ENCODE results near the gene ACIN1.

ACIN1 gene

GRCh38 chr14:23070262-23071129 lies 24.4 kb downstream of the ACIN1 start:
- H3K4me1 ChIP-seq (ENCODE audit: control insufficient read depth, insufficient read depth, low read length) = peaks cover 24% of the 10 kb centered on the region
- H3K9me3 ChIP-seq (ENCODE audit: control insufficient read depth, low read length) = no peaks in the 10 kb centered on the region
- peak overlapping the region; percentile 29 for H3K4me3 ChIP-seq (ENCODE audit: low read length)
- peak overlapping the region; percentile 67 for H3K9ac ChIP-seq (ENCODE audit: low read length)
- H3K36me3 ChIP-seq (ENCODE audit: control insufficient read depth, insufficient read depth, low read length) = peaks cover 21% of the 10 kb centered on the region
- H3K27me3 ChIP-seq (ENCODE audit: control insufficient read depth, insufficient read depth, low read length) = no peaks in the 10 kb centered on the region

- Histone ChIP-seq H3K36me3 (ENCODE audit: control insufficient read depth, insufficient read depth, low read length) (peaks cover 21% of the 10 kb centered on the region), H3K4me3 (ENCODE audit: low read length) (no peak overlapping the region), H3K9me3 (ENCODE audit: control insufficient read depth, low read length) (no peaks in the 10 kb centered on the region), H3K9ac (ENCODE audit: low read length) (no peak overlapping the region), H3K27me3 (ENCODE audit: control insufficient read depth, insufficient read depth, low read length) (no peaks in the 10 kb centered on the region), H3K4me1 (ENCODE audit: control insufficient read depth, insufficient read depth, low read length) (peaks cover 24% of the 10 kb centered on the region)
These were observed 25.5 kb downstream of the ACIN1 start for GRCh38 chr14:23069413-23069806.

GRCh38 chr14:23068789-23069412 lies 26.0 kb downstream of the ACIN1 start:
- H3K4me1 ChIP-seq (ENCODE audit: control insufficient read depth, insufficient read depth, low read length) = peaks cover 24% of the 10 kb centered on the region

GRCh38 chr14:23067847-23068788 lies 26.8 kb downstream of the ACIN1 start:
- H3K4me1 ChIP-seq (ENCODE audit: control insufficient read depth, insufficient read depth, low read length) = peaks cover 23% of the 10 kb centered on the region
- no peak overlapping the region for H3K4me3 ChIP-seq (ENCODE audit: low read length)
- no peak overlapping the region for H3K9ac ChIP-seq (ENCODE audit: low read length)
- peaks cover 31% of the 10 kb centered on the region for H3K36me3 ChIP-seq (ENCODE audit: control insufficient read depth, insufficient read depth, low read length)
- no peaks in the 10 kb centered on the region for H3K9me3 ChIP-seq (ENCODE audit: control insufficient read depth, low read length)
- no peaks in the 10 kb centered on the region for H3K27me3 ChIP-seq (ENCODE audit: control insufficient read depth, insufficient read depth, low read length)

More at GRCh38 chr14:23068789-23069412, 26.0 kb downstream of the ACIN1 start:
- Histone ChIP-seq H3K9ac (ENCODE audit: low read length) (no peak overlapping the region), H3K27me3 (ENCODE audit: control insufficient read depth, insufficient read depth, low read length) (no peaks in the 10 kb centered on the region), H3K9me3 (ENCODE audit: control insufficient read depth, low read length) (no peaks in the 10 kb centered on the region), H3K4me3 (ENCODE audit: low read length) (no peak overlapping the region), H3K36me3 (ENCODE audit: control insufficient read depth, insufficient read depth, low read length) (peaks cover 25% of the 10 kb centered on the region)

- Histone ChIP-seq H3K4me3 (ENCODE audit: low read length) (no peak overlapping the region), H3K4me1 (ENCODE audit: control insufficient read depth, insufficient read depth, low read length) (peaks cover 14% of the 10 kb centered on the region), H3K9ac (ENCODE audit: low read length) (no peak overlapping the region), H3K36me3 (ENCODE audit: control insufficient read depth, insufficient read depth, low read length) (peaks cover 35% of the 10 kb centered on the region), H3K27me3 (ENCODE audit: control insufficient read depth, insufficient read depth, low read length) (no peaks in the 10 kb centered on the region), H3K9me3 (ENCODE audit: control insufficient read depth, low read length) (no peaks in the 10 kb centered on the region)
These were observed 27.8 kb downstream of the ACIN1 start for GRCh38 chr14:23066855-23067744.

- H3K9ac ChIP-seq (ENCODE audit: low read length) = no peak overlapping the region
These were observed 28.6 kb downstream of the ACIN1 start for GRCh38 chr14:23066368-23066767.

GRCh38 chr14:23063601-23064000 lies 31.3 kb downstream of the ACIN1 start:
- no peak overlapping the region for H3K9ac ChIP-seq (ENCODE audit: low read length)
- no peak overlapping the region for H3K4me3 ChIP-seq (ENCODE audit: low read length)
- peaks cover 42% of the 10 kb centered on the region for H3K36me3 ChIP-seq (ENCODE audit: control insufficient read depth, insufficient read depth, low read length)
- no peaks in the 10 kb centered on the region for H3K9me3 ChIP-seq (ENCODE audit: control insufficient read depth, low read length)
- no peaks in the 10 kb centered on the region for H3K27me3 ChIP-seq (ENCODE audit: control insufficient read depth, insufficient read depth, low read length)
- H3K4me1 ChIP-seq (ENCODE audit: control insufficient read depth, insufficient read depth, low read length) = no peaks in the 10 kb centered on the region

More at GRCh38 chr14:23066368-23066767, 28.6 kb downstream of the ACIN1 start:
- H3K4me3 ChIP-seq (ENCODE audit: low read length) = no peak overlapping the region
- H3K4me1 ChIP-seq (ENCODE audit: control insufficient read depth, insufficient read depth, low read length) = peaks cover 7% of the 10 kb centered on the region
- H3K36me3 ChIP-seq (ENCODE audit: control insufficient read depth, insufficient read depth, low read length) = peaks cover 38% of the 10 kb centered on the region
- H3K27me3 ChIP-seq (ENCODE audit: control insufficient read depth, insufficient read depth, low read length) = no peaks in the 10 kb centered on the region
- H3K9me3 ChIP-seq (ENCODE audit: control insufficient read depth, low read length) = no peaks in the 10 kb centered on the region

- no peak overlapping the region for H3K4me3 ChIP-seq (ENCODE audit: low read length)
- H3K9me3 ChIP-seq (ENCODE audit: control insufficient read depth, low read length) = no peaks in the 10 kb centered on the region
- peaks cover 2% of the 10 kb centered on the region for H3K27me3 ChIP-seq (ENCODE audit: control insufficient read depth, insufficient read depth, low read length)
- H3K9ac ChIP-seq (ENCODE audit: low read length) = no peak overlapping the region
- H3K4me1 ChIP-seq (ENCODE audit: control insufficient read depth, insufficient read depth, low read length) = peaks cover 6% of the 10 kb centered on the region
- H3K36me3 ChIP-seq (ENCODE audit: control insufficient read depth, insufficient read depth, low read length) = peaks cover 34% of the 10 kb centered on the region
These were observed 32.9 kb downstream of the ACIN1 start for GRCh38 chr14:23062002-23062401.

GRCh38 chr14:23060536-23061260 lies 34.2 kb downstream of the ACIN1 start:
- no peaks in the 10 kb centered on the region for H3K9me3 ChIP-seq (ENCODE audit: control insufficient read depth, low read length)
- H3K36me3 ChIP-seq (ENCODE audit: control insufficient read depth, insufficient read depth, low read length) = peaks cover 28% of the 10 kb centered on the region
- no peak overlapping the region for H3K9ac ChIP-seq (ENCODE audit: low read length)
- no peak overlapping the region for H3K4me3 ChIP-seq (ENCODE audit: low read length)
- H3K27me3 ChIP-seq (ENCODE audit: control insufficient read depth, insufficient read depth, low read length) = peaks cover 4% of the 10 kb centered on the region
- peaks cover 16% of the 10 kb centered on the region for H3K4me1 ChIP-seq (ENCODE audit: control insufficient read depth, insufficient read depth, low read length)

- Histone ChIP-seq H3K36me3 (ENCODE audit: control insufficient read depth, insufficient read depth, low read length) (peaks cover 24% of the 10 kb centered on the region), H3K27me3 (ENCODE audit: control insufficient read depth, insufficient read depth, low read length) (peaks cover 4% of the 10 kb centered on the region)
These were observed 36.1 kb downstream of the ACIN1 start for GRCh38 chr14:23058654-23059504.

More at GRCh38 chr14:23058654-23059504, 36.1 kb downstream of the ACIN1 start:
- no peaks in the 10 kb centered on the region for H3K9me3 ChIP-seq (ENCODE audit: control insufficient read depth, low read length)
- no peak overlapping the region for H3K9ac ChIP-seq (ENCODE audit: low read length)
- no peak overlapping the region for H3K4me3 ChIP-seq (ENCODE audit: low read length)
- peaks cover 16% of the 10 kb centered on the region for H3K4me1 ChIP-seq (ENCODE audit: control insufficient read depth, insufficient read depth, low read length)

All from mucosa of stomach (tissue), 1 donor.